ENCODE results near the gene IFFO2. TPM values are rescaled to one million over a fixed set of nuclear protein-coding genes. Genes with fewer than 3 reads are reported as not detected.

Gene IFFO2
- total RNA-seq, 1 donor from 2014 or later = 131 TPM

DNA sequence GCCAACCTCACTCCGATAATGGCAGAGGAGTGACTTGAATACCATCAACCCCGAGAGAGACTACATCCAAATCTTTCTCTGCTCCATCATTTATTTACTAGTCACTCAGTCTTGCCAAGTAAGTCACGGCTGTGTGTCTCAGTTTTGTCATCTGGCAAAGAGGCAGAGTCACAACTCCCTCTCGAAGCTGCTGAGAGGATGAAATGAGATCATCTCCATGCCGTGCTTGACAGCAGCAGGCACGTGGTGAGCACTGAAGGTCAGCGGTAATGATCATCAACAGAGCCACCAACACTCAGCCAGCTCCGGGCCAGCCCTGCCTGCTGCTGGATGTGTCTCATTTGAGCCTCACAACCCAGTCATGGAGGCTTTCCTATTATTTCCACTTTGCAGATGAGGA, 74.0 kb downstream of the IFFO2 start:
- no peaks in the 10 kb centered on the region for H3K27me3 ChIP-seq
- TF ChIP-seq, protein P1, sequence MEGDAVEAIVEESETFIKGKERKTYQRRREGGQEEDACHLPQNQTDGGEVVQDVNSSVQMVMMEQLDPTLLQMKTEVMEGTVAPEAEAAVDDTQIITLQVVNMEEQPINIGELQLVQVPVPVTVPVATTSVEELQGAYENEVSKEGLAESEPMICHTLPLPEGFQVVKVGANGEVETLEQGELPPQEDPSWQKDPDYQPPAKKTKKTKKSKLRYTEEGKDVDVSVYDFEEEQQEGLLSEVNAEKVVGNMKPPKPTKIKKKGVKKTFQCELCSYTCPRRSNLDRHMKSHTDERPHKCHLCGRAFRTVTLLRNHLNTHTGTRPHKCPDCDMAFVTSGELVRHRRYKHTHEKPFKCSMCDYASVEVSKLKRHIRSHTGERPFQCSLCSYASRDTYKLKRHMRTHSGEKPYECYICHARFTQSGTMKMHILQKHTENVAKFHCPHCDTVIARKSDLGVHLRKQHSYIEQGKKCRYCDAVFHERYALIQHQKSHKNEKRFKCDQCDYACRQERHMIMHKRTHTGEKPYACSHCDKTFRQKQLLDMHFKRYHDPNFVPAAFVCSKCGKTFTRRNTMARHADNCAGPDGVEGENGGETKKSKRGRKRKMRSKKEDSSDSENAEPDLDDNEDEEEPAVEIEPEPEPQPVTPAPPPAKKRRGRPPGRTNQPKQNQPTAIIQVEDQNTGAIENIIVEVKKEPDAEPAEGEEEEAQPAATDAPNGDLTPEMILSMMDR (IDR thresholded peaks at IDR 0.05) = no peak
- DNase-seq (ENCODE audit: low spot score in 2 of 2) = no peak
- H3K27ac ChIP-seq = no peak overlapping the region
- no peak overlapping the region for H3K4me3 ChIP-seq
- peaks cover 0 to 3% of the 10 kb centered on the region in 2 donors for H3K4me1 ChIP-seq
- intact Hi-C loops (cut with DNase I) = loop anchor here (5.0 kb wide), 1 partner anchor 215 kb away; no protein-coding TSS in a partner anchor
- peaks cover 5 to 20% of the 10 kb centered on the region in 2 donors for H3K36me3 ChIP-seq
- H3K9me3 ChIP-seq = no peaks in the 10 kb centered on the region

GRCh38 chr1:18881642-18882431, 74.6 kb downstream of the IFFO2 start:
- intact Hi-C loops (cut with DNase I) = loop anchor here (5.0 kb wide), 1 partner anchor 215 kb away; no protein-coding TSS in a partner anchor
- TF ChIP-seq, protein P1 (IDR thresholded peaks at IDR 0.05) = no peak
- Histone ChIP-seq H3K36me3 (peaks cover 5 to 20% of the 10 kb centered on the region in 2 donors), H3K4me1 (peaks cover 0 to 3% of the 10 kb centered on the region in 2 donors), H3K27ac (no peak overlapping the region), H3K9me3 (no peaks in the 10 kb centered on the region), H3K4me3 (no peak overlapping the region), H3K27me3 (no peaks in the 10 kb centered on the region)
- no peak for DNase-seq (ENCODE audit: low spot score in 2 of 2)

GRCh38 chr1:18881164-18881563, 75.3 kb downstream of the IFFO2 start:
- TF ChIP-seq, protein P1 (IDR thresholded peaks at IDR 0.05) = no peak
- Histone ChIP-seq H3K9me3 (no peaks in the 10 kb centered on the region), H3K27me3 (no peaks in the 10 kb centered on the region), H3K27ac (no peak overlapping the region), H3K36me3 (peaks cover 5 to 20% of the 10 kb centered on the region in 2 donors), H3K4me3 (no peak overlapping the region), H3K4me1 (peaks cover 0 to 1% of the 10 kb centered on the region in 2 donors)
- DNase-seq (ENCODE audit: low spot score in 2 of 2) = no peak
- intact Hi-C loops (cut with DNase I) = loop anchor here (5.0 kb wide), 1 partner anchor 216 kb away; no protein-coding TSS in a partner anchor

DNA sequence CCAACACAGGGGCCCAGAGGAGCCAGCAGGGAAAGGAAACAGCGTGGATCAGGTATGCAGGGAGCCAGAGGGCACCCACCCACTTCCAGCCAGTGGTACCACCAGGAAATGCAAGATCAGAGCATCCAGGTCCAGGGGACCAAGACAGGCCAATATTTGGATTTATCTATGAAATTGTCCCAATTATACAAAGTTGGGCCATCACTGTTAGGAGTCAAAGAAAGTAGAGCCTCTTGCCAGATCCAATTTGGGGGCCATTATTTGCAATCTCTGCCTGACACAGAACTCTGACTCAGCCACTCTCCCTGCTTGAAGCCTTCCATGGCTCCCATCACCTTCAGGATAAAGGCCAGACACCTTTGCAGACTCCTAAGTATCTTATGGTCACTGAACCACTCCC, 75.9 kb downstream of the IFFO2 start:
- TF ChIP-seq, protein P1 (IDR thresholded peaks at IDR 0.05) = no peak

DNA sequence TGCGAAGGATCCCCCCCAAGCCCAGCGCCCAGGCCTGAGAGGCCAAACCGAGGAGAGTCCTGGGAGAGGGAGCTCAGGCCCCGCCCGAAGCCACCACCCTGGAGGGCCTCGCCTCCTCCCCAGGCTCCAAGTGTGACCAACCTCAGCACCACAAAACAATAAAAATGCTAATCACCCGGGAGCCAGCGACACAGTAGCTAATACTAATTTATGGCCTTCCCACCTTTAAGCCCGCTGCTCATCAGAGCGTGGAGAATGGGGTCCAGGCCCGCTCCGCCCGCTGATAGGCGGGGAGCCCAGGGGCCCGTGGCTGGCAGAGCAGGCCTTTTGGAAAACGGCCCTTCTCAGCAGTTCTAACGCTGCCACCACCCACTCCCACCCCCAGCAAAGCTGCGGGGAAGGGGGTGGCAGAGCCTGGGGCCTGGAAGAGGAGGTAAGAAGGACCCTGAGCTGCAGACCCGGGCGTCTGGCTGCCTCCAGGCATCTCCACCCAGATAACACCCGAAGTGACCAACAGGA, 76.6 kb downstream of the IFFO2 start:
- TF ChIP-seq, protein P1 (IDR thresholded peaks at IDR 0.05) = no peak
- H3K36me3 ChIP-seq = peaks cover 5 to 20% of the 10 kb centered on the region in 2 donors
- intact Hi-C loops (cut with DNase I) = loop anchor here (5.0 kb wide), 2 partner anchors 217 to 283 kb away; no protein-coding TSS in a partner anchor

More for the DNA sequence above, 75.9 kb downstream of the IFFO2 start:
- intact Hi-C loops (cut with DNase I) = loop anchor here (5.0 kb wide), 1 partner anchor 217 kb away; no protein-coding TSS in a partner anchor
- DNase-seq (ENCODE audit: low spot score in 2 of 2) = no peak
- no peak overlapping the region for H3K4me3 ChIP-seq
- H3K27ac ChIP-seq = no peak overlapping the region
- H3K27me3 ChIP-seq = no peaks in the 10 kb centered on the region
- no peaks in the 10 kb centered on the region for H3K9me3 ChIP-seq
- H3K4me1 ChIP-seq = no peaks in the 10 kb centered on the region
- H3K36me3 ChIP-seq = peaks cover 5 to 20% of the 10 kb centered on the region in 2 donors

More for the DNA sequence above, 76.6 kb downstream of the IFFO2 start:
- DNase-seq (ENCODE audit: low spot score in 2 of 2) = no peak
- Histone ChIP-seq H3K27me3 (no peaks in the 10 kb centered on the region), H3K4me3 (no peak overlapping the region), H3K27ac (no peak overlapping the region), H3K9me3 (no peaks in the 10 kb centered on the region), H3K4me1 (no peaks in the 10 kb centered on the region)
